Measurements from ENCODE around the gene FLNB. TPM values are rescaled to one million over a fixed set of nuclear protein-coding genes. Genes with fewer than 3 reads are reported as not detected.
A peak's percentile ranks its signal among the peaks of the same experiment; 100 is the strongest.

The FLNB gene
- total and polyA plus RNA-seq, 2 of the 13 experiments (the other 11 are each of a cell fraction or from before 2014, with no cell fraction given): 106 to 130 TPM

DNA sequence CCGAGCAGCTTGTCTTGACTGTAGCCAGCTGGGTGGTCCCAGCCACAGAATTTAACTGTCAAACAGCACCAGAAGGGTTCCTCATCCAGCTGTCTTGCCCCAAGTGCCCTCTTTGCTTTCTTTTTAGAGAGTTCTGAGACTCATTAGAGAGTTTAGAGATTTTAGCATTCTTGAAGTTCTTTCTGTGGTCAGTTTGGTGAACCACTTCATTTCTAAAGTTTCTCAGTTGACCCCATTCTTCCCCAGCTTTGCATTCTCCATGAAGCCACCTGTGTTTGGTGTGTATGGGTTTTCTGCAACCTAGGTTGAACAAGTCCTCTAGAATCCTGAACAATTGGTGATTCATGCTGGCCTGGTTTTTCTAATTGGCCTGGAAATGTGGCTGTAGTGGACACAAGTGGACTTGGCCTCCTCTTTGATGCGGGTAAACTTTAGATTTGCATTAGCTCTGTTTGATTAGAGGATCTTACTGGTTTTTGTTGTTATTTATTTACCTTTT is 33.7 kb downstream of the FLNB start (continued):
- TF ChIP-seq, protein P1, sequence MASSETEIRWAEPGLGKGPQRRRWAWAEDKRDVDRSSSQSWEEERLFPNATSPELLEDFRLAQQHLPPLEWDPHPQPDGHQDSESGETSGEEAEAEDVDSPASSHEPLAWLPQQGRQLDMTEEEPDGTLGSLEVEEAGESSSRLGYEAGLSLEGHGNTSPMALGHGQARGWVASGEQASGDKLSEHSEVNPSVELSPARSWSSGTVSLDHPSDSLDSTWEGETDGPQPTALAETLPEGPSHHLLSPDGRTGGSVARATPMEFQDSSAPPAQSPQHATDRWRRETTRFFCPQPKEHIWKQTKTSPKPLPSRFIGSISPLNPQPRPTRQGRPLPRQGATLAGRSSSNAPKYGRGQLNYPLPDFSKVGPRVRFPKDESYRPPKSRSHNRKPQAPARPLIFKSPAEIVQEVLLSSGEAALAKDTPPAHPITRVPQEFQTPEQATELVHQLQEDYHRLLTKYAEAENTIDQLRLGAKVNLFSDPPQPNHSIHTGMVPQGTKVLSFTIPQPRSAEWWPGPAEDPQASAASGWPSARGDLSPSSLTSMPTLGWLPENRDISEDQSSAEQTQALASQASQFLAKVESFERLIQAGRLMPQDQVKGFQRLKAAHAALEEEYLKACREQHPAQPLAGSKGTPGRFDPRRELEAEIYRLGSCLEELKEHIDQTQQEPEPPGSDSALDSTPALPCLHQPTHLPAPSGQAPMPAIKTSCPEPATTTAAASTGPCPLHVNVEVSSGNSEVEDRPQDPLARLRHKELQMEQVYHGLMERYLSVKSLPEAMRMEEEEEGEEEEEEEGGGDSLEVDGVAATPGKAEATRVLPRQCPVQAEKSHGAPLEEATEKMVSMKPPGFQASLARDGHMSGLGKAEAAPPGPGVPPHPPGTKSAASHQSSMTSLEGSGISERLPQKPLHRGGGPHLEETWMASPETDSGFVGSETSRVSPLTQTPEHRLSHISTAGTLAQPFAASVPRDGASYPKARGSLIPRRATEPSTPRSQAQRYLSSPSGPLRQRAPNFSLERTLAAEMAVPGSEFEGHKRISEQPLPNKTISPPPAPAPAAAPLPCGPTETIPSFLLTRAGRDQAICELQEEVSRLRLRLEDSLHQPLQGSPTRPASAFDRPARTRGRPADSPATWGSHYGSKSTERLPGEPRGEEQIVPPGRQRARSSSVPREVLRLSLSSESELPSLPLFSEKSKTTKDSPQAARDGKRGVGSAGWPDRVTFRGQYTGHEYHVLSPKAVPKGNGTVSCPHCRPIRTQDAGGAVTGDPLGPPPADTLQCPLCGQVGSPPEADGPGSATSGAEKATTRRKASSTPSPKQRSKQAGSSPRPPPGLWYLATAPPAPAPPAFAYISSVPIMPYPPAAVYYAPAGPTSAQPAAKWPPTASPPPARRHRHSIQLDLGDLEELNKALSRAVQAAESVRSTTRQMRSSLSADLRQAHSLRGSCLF (CRISPR knock-in tag; IDR thresholded peaks at IDR 0.05; ENCODE audit: borderline replicate concordance): no peak
- TF ChIP-seq ZNF350 (CRISPR knock-in tag; IDR thresholded peaks at IDR 0.05; ENCODE audit: borderline replicate concordance, low read depth) (no peak), ZBTB3 (CRISPR knock-in tag; IDR thresholded peaks at IDR 0.05; ENCODE audit: borderline replicate concordance, low read depth) (no peak), TGIF2 (CRISPR knock-in tag; IDR thresholded peaks at IDR 0.05) (no peak), JDP2 (CRISPR knock-in tag; IDR thresholded peaks at IDR 0.05; ENCODE audit: borderline replicate concordance) (no peak), TAF15 (IDR thresholded peaks at IDR 0.05; ENCODE audit: low read depth, low read length, poor library complexity, severe bottlenecking) (no peak), NFIC (IDR thresholded peaks at IDR 0.05; ENCODE audit: low read length) (peak; percentile 71), NFKBIZ (CRISPR knock-in tag; IDR thresholded peaks at IDR 0.05) (0 out of 2 replicates have a peak, but pooled peaks have one; percentile 34), HDAC2 (CRISPR knock-in tag; IDR thresholded peaks at IDR 0.05) (peak; percentile 21; the same call in 1 of the 2 replicates), ZNF138 (CRISPR knock-in tag; IDR thresholded peaks at IDR 0.05; ENCODE audit: low read depth) (no peak), ZNF761 (CRISPR knock-in tag; conservative IDR thresholded peaks at IDR 0.05) (no peak), MXI1 (IDR thresholded peaks at IDR 0.05; ENCODE audit: borderline replicate concordance, low read depth, low read length) (peak; percentile 57; the same call in 1 of the 3 replicates), NR1H2 (CRISPR knock-in tag; IDR thresholded peaks at IDR 0.05; ENCODE audit: borderline replicate concordance, low read depth) (no peak), KAT2B (IDR thresholded peaks at IDR 0.05; ENCODE audit: borderline replicate concordance, low read depth, low read length) (no peak), EP300 (IDR thresholded peaks at IDR 0.05; ENCODE audit: low read depth in 2 of 2, low read length in 2 of 2) (peak in 1 of 2 experiments; percentile 71; a peak in 2 of 4 replicates), EP300 (CRISPR knock-in tag; IDR thresholded peaks at IDR 0.05; ENCODE audit: borderline replicate concordance) (no peak), ZNF629 (CRISPR knock-in tag; conservative IDR thresholded peaks at IDR 0.05) (no peak), ZNF607 (CRISPR knock-in tag; IDR thresholded peaks at IDR 0.05; ENCODE audit: borderline replicate concordance) (peak; percentile 51; the same call in 1 of the 2 replicates)
- TF ChIP-seq, protein P2, sequence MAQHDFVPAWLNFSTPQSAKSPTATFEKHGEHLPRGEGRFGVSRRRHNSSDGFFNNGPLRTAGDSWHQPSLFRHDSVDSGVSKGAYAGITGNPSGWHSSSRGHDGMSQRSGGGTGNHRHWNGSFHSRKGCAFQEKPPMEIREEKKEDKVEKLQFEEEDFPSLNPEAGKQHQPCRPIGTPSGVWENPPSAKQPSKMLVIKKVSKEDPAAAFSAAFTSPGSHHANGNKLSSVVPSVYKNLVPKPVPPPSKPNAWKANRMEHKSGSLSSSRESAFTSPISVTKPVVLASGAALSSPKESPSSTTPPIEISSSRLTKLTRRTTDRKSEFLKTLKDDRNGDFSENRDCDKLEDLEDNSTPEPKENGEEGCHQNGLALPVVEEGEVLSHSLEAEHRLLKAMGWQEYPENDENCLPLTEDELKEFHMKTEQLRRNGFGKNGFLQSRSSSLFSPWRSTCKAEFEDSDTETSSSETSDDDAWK (CRISPR knock-in tag; IDR thresholded peaks at IDR 0.05): no peak
